Right kidney (tissue), 1 donor: Measurements from ENCODE around the gene RAB20.
"Not testable (repeated sequence)": the region's sequence is repeated elsewhere in the genome, so short reads cannot be mapped to it uniquely, and the experiment has no call there.

Source experiments
- DNase-seq: peaks from one replicate; pipeline ENCODE4 v3.0.0-alpha.2; 2016

RAB20 gene

DNA sequence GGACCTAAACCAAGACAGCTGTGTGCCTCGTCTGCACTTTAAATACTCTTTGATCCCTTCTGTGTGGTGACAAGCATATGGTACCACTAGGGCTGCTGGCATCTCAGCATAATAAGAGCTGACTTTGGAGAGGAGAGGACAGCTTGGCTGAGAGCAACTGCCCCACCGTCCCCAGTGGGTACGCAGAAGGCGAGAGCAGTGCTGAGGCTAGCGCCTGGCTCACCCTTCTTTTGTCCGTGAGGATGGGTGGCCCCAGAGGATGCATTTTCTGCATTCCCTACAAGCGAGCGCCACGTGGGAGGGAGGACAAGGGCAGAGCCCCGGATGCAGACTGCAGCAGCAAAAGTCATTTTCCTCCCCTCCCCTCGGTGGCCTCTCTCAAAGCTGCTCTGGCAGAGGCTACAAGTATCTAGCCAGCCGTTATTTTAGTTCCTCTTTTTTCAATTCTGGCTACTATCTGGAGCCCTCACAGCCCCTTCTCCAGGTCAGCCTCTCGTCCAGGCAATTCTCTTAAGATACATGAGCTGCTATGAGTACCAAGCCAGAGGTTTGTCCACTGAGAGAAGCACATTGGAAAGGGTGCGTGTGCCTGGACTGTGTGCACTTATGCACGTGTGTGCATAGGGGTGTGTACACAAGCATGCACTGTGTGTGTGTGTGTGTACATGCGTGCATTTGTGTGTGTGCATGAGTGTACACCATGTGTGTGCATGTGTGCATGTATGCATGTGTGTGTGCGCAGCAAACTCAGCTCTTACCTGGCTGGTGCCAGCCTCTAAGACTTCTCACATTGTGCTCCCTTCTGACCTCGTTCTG lies 51.3 kb downstream of the RAB20 start:
- no peak for DNase-seq

DNA sequence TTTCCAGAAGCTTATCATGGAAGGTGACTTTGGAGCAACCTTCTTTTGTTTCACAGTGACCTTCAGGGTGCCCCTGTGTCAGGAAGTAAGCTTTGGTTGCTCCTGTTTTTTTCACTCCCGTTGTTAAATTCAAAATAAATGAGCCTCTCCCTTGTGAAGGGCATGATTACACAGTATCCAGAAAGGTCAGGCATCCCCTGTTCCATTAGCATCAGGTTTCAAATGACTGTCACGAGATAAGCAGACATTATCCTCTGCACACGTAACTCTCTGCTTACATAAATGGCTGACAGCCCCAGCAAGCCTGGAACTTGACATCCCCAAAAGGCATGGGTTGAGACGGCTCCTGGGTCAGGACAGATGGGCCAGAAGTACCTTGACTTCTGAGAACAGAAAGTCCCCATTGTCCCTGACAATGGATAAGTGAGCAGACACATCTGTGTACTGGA lies 52.0 kb downstream of the RAB20 start:
- no peak for DNase-seq

DNA sequence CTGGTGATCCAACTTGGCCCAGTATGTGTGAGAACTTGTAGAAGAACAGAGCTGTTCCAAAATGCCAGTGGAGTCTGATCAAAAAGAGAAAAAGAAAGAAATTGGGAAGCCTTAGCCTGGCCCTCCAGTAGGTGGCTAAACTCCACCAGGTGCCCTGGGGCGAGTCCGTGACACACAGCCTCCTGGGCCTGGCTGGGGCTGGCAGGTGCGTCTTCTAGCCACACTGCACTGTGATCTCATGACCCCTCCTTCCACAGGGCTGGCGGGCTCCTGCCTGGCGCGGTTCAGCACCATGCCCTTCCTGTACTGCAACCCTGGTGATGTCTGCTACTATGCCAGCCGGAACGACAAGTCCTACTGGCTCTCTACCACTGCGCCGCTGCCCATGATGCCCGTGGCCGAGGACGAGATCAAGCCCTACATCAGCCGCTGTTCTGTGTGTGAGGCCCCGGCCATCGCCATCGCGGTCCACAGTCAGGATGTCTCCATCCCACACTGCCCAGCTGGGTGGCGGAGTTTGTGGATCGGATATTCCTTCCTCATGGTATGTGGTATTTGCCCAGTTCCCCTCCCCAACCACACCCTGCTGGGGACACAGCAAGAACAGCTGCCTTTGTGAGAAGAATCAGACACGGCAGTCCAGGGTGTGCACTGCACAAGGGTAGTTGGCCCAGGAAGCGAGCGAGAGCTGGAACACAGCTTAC lies 53.7 kb downstream of the RAB20 start:
- DNase-seq: no peak

DNA sequence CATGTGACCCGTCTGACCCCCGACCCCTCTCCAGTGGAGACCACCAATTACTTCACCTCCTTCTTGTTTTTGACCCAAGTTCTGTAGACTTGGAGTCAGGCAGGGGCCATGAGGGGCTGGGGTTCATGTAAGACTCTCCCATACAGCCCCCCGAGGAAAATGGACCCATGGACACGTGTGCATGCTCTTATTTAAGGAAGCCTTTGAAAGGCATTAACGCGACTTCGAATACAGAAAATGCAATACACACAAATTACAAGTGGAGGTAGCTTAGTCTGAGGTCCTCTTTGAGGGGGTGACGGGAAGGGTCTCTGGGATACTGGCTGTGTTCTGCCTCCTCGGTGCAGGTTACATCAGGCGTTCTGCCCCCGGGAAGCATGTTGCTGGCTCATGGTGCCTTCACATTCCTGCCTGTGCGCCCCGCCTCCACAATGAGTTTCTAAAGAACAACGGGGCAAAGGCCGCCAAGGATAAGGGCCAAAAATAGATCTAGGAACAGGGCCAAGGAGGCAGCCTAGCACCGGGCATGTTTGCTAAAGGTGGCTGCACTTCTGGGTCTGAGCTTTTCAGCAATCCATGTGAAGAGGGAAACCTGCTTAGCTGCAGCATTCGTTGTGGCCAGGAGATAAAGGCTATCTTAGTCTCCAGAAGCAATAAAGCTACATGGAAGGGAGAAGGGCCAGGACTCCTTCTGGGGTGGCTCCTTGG lies 54.5 kb downstream of the RAB20 start:
- no peak for DNase-seq

DNA sequence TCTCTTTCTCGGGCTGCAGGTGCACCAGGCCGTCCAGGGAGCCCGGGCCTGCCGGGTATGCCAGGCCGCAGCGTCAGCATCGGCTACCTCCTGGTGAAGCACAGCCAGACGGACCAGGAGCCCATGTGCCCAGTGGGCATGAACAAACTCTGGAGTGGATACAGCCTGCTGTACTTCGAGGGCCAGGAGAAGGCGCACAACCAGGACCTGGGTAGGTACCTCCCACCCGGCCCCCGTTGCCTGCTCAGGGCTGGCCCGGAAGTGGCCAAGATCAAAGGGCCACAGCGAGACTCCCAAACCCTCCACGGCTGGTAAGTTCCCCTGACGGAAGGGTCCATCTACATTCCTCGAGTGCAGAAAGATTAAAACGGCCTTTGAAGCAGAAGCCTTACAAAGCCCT lies 55.1 kb downstream of the RAB20 start:
- no peak for DNase-seq

DNA sequence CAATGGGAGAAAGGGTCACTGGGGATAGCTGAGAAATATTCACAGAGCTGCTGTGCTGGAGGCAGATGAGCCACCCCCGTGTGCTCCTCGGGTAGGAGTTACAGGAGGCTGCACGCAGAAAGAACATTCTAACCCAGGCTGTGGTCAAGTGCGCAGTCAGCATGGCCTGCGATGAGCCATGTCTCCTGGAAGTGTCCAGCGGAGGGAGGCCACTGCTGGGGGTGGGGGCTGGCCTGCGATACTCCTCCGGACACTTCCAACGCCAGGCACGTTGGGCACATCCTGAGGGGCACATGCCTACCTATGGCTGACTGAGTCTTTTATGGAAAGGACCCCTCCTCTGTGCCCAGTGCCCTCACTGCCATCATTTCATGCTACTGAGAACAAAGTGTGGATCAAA lies 55.9 kb downstream of the RAB20 start:
- no peak for DNase-seq

DNA sequence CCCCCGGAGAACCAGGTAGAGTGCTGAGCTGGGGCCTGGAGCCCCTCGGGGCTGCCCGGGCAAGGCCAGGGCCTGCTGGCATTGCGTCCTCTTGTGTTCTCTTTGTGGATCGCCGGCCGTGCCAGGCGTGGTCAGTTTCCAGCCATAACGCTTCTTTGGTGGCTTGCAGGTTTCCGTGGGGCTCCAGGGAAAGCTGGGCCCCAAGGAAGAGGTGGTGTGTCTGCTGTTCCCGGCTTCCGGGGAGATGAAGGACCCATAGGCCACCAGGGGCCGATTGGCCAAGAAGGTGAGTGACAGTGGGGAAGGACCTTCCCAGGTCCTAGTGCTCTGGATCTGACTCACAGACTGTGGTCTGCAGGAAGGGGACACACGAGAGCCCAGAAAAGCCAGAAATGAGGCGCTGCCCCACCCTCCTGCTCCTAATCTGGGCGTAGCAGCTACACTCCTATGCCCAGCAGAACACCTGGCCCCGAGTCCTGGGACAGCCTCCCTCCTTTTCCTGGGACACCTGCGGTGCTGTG lies 57.5 kb downstream of the RAB20 start:
- DNase-seq: no peak

DNA sequence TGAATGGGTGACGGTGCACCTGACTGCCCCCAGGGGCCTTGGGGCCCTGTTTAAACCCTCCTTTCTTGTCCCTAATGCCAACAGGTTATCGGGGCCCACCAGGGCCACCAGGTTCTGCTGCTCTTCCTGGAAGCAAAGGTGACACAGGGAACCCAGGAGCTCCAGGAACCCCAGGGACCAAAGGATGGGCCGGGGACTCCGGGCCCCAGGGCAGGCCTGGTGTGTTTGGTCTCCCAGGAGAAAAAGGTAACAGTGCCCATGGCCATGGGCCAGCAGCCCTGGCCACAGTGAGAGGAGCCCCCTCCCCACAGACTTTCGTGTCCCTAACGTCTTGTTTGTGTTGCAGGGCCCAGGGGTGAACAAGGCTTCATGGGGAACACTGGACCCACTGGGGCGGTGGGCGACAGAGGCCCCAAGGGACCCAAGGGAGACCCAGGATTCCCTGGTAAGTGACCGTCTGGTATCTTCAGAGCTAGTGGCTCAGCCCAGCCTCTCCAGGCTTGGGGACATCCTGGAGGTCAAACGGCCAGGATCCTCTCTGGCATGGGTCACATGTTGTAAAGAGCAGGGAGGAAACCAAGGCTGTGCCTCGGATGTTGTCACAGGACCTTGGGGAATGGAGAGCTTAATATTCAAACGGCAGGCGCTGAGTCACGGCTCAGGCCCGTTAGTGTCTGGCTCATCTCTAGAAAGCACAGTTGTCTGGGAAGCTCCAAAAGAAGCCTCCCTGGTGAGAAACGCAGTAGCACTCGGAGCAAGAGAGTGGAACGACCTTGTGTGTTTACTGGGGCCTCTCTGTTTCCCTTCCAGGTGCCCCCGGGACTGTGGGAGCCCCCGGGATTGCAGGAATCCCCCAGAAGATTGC lies 58.3 kb downstream of the RAB20 start:
- DNase-seq: no peak

DNA sequence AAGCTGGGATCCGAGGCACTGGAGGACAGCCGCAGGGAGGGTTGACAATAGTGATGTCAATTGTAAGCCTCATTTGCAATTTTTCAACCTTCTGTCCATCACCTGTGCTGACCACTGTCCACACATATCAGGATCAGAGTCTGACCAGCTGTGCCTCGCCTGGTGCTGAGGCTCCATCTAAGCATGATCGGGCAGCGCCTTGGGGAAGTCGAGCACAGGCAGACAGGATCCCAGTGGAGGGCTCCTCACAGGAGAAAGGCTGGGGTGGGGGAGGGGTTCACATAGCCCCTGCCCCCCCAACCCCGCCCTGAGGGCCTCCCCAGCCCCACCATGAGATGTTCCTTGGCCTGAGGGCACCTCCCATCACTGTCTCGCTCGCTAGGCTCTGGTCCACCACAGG lies 60.3 kb downstream of the RAB20 start:
- DNase-seq: no peak

DNA sequence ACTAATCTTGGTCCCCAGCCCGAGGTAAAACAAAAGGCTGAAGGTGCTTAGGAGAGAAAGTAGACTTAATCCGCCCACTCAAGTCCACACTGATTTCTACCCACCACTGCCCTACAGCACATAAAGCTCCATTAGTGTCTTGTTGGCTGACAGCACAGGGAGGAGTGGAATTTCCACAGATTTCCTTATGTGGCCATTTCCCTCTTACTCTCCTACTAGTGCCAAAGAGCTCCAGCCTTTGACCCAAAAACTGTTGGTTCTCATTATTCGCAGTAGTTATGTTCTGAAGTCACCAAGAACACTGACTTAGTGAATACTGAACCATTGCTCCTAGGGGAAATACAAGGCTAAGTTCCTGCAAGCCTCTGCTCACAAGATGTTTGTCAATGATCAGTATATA lies 61.2 kb downstream of the RAB20 start:
- no peak for DNase-seq

DNA sequence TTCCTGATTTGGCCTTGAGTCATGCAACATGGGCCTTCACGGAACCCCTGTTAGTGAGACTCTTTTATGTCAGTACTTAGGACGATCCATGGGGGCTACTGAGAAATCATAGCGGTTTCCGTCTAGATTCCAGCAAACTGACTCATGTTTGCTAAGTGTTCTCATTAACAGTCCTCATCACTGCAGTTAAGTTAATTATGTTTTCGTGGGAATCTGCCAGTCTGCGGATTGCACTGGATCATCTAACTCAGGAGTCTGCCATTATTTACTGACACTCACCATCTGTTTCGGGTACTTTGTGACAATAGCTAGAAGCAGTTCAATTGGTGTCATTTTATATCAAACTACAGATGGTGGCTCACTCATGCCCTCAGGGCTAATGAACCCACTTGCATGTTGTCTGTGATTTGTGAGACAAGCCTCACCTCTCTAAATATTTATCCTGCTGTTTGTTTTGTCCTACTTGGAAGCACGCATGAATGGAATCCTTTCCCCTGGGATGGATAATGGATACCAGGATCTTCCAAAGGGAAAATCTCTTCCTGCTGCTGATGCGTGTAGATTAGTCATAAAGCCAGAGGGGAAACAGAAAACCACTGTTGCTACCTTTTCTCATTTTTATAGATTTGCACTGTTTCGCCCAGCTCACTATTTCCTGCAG lies 61.8 kb downstream of the RAB20 start:
- DNase-seq: no peak

DNA sequence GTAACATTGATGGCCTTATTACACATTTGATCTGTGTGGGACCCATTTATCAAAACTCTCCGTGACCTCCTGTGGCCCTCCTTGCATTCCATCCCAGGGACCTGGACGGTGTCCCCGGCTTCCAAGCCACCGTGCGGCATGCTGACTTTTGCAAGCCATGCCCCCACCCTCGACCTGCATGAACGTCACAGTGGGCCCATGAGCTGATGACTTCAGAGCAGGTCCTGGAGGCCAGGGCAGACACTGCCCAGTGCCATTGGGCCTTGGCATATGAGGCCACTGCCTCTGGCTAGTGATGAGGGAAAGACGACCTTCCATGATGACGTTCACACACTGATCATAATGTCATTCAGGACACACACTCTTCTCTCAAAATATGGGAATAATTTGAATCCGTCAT lies 62.8 kb downstream of the RAB20 start:
- DNase-seq: no peak

DNA sequence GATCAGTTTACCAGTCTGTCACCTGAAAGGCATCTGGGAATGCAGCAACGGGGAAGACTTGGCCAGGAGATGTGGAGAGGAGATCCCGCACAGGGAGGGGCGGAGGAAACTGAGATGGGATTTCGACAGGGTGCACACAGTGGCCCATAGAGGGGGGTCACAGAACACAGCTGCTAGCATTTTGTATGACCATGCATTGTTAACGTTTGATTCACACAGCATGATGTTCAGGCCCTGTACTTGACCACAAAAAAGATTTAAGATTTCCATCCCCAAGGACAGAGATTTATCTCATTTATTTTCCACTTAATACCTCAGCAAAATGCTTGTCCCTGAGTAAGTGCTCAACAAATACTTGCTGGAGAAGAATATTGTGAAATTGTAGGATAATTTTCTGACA lies 63.2 kb downstream of the RAB20 start:
- no peak for DNase-seq

DNA sequence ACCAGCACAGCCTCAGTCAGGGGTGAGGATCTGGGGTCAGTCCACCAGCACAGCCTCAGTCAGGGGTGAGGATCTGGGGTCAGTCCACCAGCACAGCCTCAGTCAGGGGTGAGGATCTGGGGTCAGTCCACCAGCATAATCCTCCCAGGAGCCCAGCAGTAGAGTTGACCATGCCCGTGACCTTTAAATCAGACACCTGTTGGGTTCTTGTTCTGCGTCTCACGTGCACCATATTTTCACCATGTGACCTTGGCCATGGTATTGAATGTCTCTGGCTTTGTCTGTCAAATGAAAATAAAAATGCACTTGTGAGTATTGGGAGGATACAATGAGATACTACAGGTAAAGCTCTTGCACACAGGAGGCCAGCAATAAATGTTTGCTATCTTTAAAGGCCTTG lies 63.6 kb downstream of the RAB20 start:
- not testable (repeated sequence) for DNase-seq

DNA sequence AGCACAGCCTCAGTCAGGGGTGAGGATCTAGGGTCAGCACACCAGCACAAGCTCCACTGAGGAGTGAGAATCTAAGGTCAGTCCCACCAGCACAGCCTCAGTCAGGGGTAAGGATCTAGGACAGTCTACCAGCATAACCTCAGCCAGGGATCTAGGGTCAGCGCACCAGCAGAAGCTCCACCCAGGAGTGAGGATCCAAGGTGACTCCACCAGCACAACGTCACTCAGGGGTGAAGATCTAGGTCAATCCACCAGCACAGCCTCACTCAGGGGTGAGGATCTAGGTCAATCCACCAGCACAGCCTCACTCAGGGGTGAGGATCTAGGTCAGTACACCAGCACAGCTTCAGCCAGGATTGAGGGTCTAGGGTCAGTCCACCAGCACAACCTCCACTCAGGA lies 64.5 kb downstream of the RAB20 start:
- DNase-seq: no peak

DNA sequence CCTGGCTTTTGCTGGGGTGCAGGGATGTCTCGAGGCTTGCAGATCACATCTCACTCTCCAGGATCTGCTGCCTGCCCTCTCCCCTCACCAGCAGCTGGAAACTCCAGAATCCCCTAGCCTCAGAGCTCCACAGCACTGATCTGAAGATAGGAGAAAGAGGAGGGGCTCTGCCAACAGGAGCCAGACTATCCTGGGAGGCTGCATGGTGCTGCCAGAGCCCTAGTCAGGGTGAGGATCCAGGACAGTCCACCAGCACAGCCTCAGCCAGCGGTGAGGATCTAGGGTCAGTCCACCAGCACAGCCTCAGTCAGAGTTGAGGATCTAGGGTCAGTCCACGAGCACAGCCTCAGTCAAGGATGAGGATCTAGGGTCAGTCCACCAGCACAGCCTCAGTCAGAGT lies 65.2 kb downstream of the RAB20 start:
- no peak for DNase-seq

DNA sequence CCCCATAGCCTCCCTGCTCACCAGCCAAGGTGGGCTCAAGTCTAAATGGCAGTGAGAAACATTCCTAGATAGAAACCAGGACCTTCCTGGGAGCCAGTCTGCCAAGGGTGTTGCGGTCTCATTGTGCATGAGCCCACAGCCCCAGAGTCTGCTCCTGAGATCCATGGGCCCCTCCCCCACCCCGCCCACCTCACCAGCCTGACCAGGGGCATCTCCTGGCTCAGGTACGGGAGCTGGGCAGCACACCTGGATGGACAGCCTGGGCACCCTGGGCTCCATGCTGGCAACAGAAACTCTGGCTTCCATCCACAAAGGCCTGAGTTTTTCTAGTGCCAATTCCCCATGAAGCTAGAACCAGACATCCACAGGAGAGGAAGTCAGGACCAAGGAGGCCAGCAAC lies 65.6 kb downstream of the RAB20 start:
- DNase-seq: no peak

DNA sequence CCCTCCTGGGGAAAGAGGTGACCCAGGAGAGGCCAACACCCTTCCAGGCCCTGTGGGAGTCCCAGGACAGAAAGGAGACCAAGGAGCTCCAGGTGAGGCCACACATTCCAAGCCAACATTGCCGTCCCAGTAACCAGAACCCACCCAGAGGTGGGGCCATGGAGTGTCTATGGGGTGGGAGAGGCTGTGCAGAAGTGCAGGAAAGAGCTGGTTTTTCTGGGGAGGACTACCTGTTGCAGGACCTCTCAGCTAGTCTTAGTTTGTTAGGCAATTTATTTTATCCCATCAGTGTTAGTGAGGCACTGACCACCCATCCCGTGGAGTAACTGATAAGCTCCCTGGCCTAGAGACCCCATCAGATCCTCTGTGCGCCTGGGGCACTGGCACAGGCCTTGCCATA lies 66.1 kb downstream of the RAB20 start:
- DNase-seq: no peak

DNA sequence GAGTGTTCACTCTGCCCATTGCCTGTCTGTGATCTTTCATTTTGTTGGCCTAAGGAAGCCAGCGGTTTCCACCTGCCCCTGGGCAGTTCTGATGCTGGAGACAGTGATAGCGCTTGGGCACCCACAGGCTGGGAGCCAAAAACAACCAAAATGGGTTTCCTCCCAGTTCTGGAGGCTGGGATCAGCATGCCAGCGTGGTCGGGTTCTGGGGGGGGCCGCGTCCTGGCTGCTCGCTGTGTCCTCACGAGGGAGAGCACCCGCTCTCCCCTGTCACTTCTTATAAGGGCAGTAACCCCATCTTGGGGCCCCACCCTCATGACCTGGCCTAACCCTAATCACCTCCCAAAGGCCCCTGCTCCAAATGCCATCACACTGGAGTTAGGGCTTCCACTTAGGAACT lies 67.9 kb downstream of the RAB20 start:
- DNase-seq: no peak

DNA sequence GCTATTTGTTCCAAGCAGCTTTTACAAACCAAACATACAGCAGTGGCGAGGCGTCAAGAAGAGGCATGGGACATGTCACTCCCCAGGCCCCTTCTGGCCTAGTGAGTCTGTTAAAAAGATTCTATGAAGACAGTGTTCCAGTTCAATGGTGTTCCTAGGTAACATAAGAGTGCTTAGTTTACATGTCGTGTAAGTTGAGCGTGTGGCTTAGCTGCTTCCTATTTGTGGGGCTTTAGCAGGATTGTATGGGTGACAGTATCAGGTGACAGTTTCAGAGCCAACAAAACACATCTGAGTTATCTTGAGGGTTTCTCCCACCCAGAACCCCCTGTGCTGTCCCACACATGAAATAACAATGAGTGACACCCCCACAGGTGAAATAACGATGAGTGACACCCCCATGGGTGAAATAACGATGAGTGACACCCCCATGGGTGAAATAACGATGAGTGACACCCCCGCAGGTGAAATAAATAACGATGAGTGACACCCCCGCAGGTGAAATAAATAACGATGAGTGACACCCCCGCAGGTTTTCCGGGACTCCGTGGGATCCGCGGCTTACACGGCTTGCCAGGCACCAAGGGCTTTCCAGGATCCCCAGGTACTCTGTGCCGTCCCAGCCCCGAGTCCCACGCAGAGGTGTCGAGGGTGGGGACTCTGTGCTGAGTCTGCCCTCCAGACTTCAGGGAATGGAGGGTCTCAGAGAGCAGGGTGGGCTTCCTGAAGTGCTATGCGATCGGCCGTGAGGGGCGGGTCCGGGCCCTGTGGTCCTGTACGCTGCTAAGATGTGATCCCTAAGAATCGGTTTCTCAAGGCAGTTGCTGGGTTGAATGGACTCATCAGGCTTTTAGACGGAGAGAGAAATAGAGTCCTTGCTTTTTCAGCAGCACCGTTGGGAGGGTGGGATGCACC lies 68.6 kb downstream of the RAB20 start:
- DNase-seq: no peak
